Measurements from ENCODE around the gene ABCG5.

The ABCG5 gene

DNA sequence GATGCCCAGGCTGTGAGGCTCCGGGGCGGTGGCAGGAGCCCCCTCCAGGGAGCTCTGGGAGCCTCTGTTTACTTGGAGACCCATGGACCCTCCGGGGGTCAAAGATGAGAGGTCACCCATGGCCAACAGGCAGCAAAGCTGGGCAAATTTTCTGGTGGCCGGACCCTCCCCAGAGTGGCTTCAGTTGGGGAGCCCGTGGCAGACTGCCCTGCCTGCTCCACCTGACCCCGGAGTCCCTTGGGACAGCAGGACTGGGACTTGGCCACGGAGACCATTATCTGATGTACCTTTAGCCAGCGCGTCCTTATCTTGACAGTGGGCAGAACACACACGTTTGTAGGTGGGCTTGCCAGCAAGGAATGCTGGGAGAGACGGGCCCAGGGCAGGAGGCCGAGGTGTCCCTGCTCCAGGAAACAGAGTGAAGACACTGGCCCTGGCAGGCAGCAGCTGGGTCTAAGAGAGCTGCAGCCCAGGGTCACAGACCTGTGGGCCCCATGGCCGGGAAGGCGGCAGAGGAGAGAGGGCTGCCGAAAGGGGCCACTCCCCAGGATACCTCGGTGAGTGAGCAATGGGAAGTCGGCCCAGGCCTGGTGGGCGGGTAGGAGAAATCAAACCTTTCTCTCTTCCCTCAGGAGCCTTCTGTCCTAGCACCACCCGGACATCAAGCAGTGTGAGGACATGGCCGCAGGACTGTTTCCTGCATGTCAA lies at the start of gene ABCG5, which contains the start of gene ABCG8:
TSS of gene ABCG5 (minus strand) at position 280 of the 708 bp plus-strand sequence. CDS start at position 120, 160 bp downstream.
TSS of gene ABCG8 (plus strand) at position 412 of the 708 bp plus-strand sequence. CDS start at position 495, 83 bp downstream.
- Mint-ChIP-seq H3K36me3 (no peaks in the 10 kb centered on the region), H3K9me3 (no peaks in the 10 kb centered on the region), H3K27ac (no peak within 1 kb of the TSS), H3K27me3 (peaks cover 13% of the 10 kb centered on the region), H3K4me3 (no peak within 1 kb of the TSS), H3K4me1 (no peaks in the 10 kb centered on the region)
- ATAC-seq = no peak

DNA sequence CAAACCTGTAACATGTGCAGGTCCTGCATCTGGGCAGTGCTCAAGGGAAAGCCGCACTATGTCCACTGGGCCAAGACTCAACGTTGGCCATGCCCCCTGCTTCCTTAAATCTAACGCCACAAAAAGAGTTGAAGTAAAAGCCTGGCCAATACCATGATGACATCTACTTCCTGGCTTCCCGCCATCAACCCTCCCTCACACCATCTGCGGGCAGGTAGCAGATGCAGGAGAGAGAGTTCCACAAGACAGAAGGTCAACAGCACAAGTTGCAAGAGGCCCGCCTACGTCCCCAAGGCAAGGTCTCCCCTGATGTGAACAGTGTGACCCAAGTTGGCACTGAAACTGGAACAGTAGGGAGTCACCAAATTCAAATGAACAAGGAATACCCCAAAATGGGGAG lies 48.5 kb upstream of the ABCG5 start:
- Mint-ChIP-seq H3K4me3 (no peak overlapping the region), H3K4me1 (no peaks in the 10 kb centered on the region), H3K9me3 (no peaks in the 10 kb centered on the region), H3K27me3 (no peaks in the 10 kb centered on the region), H3K27ac (no peak overlapping the region), H3K36me3 (peaks cover 53% of the 10 kb centered on the region)
- ATAC-seq = no peak

DNA sequence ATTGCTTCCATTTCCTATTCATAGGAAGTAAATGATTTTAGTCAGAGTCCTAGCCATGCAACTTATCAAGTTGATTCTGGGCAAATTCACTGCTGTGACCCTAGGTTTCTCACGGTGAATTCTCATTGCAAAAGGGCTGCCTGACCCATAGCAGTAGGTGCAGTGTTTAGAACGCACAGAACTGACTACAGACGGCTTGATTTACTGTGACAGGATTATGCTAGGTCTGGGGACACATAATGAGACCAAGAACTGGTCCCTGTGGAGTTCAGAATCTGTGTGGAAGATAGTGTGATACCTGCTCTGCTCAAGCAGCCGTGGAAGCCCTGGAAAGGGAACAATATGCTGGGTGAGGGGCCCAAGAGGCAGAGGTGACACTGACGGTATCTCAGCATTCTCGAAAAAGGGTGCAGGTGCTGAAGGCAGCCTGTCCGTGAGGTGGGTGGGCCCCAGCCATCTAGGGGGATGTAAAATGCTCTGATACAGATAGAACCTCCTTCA lies 46.5 kb upstream of the ABCG5 start:
- no peak overlapping the region for H3K27ac Mint-ChIP-seq

DNA sequence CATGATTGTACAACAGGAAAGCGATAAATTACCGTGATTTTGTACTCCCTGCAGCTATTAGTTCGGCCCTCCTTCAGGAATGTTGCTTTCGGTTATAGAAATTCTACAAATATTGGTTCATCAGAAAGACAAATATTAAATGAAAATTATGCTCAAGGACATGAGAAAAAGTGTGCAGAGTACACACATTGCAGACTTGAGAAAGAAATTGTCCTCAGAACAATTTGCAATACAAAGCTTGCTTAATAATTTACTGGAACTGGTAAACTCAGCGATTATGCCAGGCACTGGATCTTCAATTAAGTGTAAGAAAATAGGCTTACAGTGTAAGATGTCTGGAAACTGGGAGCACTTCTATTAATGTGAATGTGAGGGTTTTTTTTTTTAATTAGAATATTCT lies 46.0 kb upstream of the ABCG5 start:
- H3K9me3 Mint-ChIP-seq = no peaks in the 10 kb centered on the region
- H3K4me3 Mint-ChIP-seq = no peak overlapping the region
- no peak overlapping the region for H3K27ac Mint-ChIP-seq
- ATAC-seq = no peak
- H3K4me1 Mint-ChIP-seq = no peaks in the 10 kb centered on the region
- peaks cover 30% of the 10 kb centered on the region for H3K36me3 Mint-ChIP-seq
- no peaks in the 10 kb centered on the region for H3K27me3 Mint-ChIP-seq

More for the DNA sequence above, 46.5 kb upstream of the ABCG5 start:
- Mint-ChIP-seq H3K27me3 (no peaks in the 10 kb centered on the region), H3K36me3 (peaks cover 35% of the 10 kb centered on the region), H3K4me3 (no peak overlapping the region), H3K4me1 (no peaks in the 10 kb centered on the region), H3K9me3 (no peaks in the 10 kb centered on the region)
- no peak for ATAC-seq

DNA sequence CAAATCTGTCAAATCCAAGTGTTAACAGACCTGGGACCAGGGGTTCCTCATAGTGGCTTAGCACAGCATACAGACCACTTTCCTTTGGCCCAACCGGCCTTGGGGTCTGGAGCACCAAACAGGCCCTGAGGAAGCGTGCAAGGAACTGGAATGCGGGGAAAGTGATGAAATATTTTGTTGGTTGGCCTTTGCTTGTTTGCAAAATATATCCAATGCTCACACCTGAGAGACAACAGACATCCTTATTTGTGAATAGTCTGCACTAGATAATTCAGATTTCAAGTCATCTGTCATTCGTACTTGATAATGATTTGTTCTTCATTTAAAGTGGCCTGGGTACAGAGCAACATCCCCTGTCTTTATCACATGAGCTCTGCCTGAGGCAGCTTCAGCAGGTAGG lies 43.7 kb upstream of the ABCG5 start:
- Mint-ChIP-seq H3K27me3 (peaks cover 5% of the 10 kb centered on the region), H3K36me3 (peaks cover 8% of the 10 kb centered on the region), H3K27ac (no peak overlapping the region), H3K4me1 (no peaks in the 10 kb centered on the region), H3K9me3 (no peaks in the 10 kb centered on the region), H3K4me3 (no peak overlapping the region)
- no peak for ATAC-seq

DNA sequence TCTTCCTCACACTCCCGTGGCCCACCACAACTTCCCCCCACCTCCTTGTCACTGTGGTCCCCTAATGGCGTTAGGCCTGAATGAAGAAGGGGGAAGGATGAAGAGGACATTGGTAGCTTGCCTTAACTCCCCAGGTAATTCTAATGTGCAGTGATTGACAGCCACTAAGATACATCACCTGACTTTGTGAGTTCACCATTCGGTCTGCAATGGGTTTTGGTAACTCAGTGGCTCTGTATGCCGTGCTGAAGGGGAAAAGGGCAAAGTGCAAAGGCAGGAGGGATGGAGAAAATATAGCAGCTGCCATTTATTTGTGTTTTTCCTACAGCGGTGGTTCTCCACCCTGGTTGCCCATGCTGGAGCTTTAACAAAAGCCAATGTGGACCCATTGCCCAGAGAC lies 42.3 kb upstream of the ABCG5 start:
- no peak overlapping the region for H3K27ac Mint-ChIP-seq
- ATAC-seq = no peak
- peaks cover 18% of the 10 kb centered on the region for H3K27me3 Mint-ChIP-seq
- H3K9me3 Mint-ChIP-seq = no peaks in the 10 kb centered on the region
- H3K4me1 Mint-ChIP-seq = no peaks in the 10 kb centered on the region
- H3K36me3 Mint-ChIP-seq = peaks cover 5% of the 10 kb centered on the region
- no peak overlapping the region for H3K4me3 Mint-ChIP-seq

DNA sequence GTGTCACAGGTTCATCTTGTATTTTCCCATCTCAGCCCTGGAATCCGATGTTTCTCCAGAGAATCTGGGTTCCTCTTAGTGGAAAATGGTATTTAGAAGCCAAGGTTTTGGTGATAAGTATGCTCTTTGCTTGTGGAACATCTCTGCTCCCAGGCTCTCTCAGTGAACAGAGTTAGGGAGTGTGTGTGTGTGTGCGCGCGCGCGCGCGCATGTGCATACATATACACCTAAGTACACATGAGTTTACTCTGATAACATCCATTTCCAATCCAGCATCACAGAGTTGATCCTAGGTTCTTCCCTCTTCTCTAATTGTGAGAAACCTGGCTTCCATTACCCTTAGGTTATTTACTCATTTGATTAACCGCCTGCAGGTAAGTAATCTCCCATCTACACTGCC lies 41.8 kb upstream of the ABCG5 start:
- H3K36me3 Mint-ChIP-seq = peaks cover 5% of the 10 kb centered on the region
- no peak overlapping the region for H3K4me3 Mint-ChIP-seq
- H3K27ac Mint-ChIP-seq = no peak overlapping the region
- H3K9me3 Mint-ChIP-seq = no peaks in the 10 kb centered on the region
- no peaks in the 10 kb centered on the region for H3K4me1 Mint-ChIP-seq
- H3K27me3 Mint-ChIP-seq = peaks cover 23% of the 10 kb centered on the region
- no peak for ATAC-seq

DNA sequence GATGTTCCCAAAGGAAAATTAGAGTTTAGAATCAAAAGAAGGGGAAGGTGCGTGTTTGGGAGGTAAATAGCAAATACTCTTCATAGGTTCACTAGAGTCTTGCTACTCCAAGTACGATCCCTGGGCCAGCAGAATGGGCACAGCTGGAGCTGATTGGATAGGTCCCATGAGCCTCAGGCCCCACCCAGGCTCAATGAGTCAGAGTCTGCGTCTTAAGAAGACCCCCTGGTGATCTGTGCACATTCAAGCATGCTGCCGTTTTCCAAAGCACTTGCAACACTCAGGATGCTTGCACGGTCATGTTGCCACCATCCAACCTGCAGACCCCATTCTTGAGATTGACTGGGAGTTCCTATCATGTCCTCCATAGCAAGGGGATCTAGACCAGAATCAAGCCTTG lies 40.6 kb upstream of the ABCG5 start:
- Mint-ChIP-seq H3K27ac (no peak overlapping the region), H3K36me3 (no peaks in the 10 kb centered on the region), H3K27me3 (peaks cover 24% of the 10 kb centered on the region), H3K4me1 (no peaks in the 10 kb centered on the region), H3K4me3 (no peak overlapping the region), H3K9me3 (no peaks in the 10 kb centered on the region)
- no peak for ATAC-seq

DNA sequence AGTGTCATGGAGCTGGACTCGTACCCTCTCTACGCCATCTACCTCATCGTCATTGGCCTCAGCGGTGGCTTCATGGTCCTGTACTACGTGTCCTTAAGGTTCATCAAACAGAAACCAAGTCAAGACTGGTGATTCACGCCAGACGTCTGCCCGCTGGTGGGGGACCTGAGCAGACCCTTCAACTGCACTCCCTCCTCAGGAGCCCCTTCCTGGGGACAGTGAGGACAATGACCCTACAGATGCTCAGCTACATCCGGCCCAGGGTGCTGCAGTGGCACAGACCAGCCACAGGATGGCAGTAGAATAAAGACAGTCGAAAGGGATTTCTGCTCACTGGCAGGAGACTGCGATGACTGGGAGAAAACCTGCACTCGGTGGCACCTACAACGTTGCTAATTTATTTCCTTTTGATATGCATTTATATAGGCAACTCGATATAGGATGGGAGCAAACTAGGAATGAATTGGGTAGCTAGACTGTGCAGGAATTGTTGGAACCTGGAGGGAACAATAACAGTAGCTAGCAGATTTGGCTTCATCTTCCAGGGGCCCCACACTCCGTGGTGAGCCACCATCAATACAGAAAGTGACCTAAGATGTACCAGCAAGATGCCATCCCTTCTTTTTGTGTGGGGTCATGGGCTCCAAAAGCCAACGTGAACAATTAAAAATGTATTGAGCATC lies 39.3 kb upstream of the ABCG5 start:
- no peak for ATAC-seq
- peaks cover 24% of the 10 kb centered on the region for H3K27me3 Mint-ChIP-seq
- H3K4me3 Mint-ChIP-seq = no peak overlapping the region
- H3K27ac Mint-ChIP-seq = no peak overlapping the region
- no peaks in the 10 kb centered on the region for H3K9me3 Mint-ChIP-seq
- no peaks in the 10 kb centered on the region for H3K36me3 Mint-ChIP-seq
- H3K4me1 Mint-ChIP-seq = no peaks in the 10 kb centered on the region

DNA sequence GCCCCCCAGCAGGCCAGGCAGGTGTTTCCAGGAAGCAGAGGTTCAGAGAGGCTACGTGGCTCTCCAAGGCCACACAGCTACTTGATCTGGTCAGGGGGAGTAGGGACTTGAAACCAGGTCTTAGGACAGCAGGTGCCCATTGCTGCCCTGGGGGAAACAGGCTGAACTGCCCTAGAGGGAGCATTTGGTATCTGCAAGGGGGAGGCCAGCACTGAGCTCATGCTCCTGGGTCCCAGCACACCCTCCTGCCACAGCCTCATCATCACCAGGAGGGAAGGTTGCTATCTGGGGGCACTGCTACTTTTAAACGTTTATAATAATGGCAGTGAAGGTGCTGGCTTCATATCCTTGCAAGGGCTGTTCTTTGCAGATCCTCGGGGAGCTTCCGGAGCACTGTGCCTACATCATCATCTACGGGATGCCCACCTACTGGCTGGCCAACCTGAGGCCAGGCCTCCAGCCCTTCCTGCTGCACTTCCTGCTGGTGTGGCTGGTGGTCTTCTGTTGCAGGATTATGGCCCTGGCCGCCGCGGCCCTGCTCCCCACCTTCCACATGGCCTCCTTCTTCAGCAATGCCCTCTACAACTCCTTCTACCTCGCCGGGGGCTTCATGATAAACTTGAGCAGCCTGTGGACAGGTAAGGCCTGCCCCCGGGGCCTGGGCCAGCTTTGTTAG lies 36.3 kb upstream of the ABCG5 start:
- peaks cover 24% of the 10 kb centered on the region for H3K27me3 Mint-ChIP-seq
- H3K36me3 Mint-ChIP-seq = no peaks in the 10 kb centered on the region
- no peak overlapping the region for H3K4me3 Mint-ChIP-seq
- no peaks in the 10 kb centered on the region for H3K9me3 Mint-ChIP-seq
- no peak overlapping the region for H3K27ac Mint-ChIP-seq
- no peaks in the 10 kb centered on the region for H3K4me1 Mint-ChIP-seq
- no peak for ATAC-seq

DNA sequence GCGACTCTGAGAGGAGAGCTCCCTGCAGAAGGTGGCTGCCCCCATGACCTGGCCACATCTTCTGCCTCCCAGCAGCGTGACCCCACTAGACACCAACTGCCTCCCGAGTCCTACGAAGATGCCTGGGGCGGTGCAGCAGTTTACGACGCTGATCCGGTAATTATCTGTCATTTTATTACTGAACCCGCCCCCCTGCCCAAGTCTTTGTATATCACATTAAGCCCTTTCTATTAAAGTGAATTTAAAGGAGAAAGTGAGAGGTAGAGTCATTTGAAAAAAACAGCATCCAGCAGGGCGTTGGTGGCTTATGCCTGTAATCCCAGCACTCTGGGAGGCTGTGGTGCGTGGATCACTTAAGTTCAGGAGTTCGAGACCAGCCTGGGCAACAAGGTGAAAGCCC lies 33.5 kb upstream of the ABCG5 start:
- H3K36me3 Mint-ChIP-seq = no peaks in the 10 kb centered on the region
- H3K9me3 Mint-ChIP-seq = no peaks in the 10 kb centered on the region
- H3K27me3 Mint-ChIP-seq = peaks cover 40% of the 10 kb centered on the region
- no peak overlapping the region for H3K4me3 Mint-ChIP-seq
- no peak for ATAC-seq
- H3K27ac Mint-ChIP-seq = no peak overlapping the region
- H3K4me1 Mint-ChIP-seq = no peaks in the 10 kb centered on the region

DNA sequence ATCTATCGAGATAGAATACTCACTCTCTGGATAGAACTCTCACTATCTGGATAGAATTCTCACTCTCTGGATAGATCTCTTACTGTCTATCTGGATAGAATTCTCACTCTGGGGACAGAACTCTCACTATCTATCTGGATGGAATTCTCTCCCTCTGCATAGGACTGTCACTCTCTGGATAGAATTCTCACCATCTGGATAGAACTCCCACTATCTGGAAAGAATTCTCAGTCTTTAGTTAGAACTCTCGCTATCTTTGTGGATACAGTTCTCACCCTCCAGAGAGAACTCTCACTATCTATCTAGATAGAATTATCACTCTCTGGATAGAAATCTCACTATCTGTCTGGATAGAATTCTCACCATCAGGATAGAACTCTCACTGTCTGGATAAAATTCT lies 16.7 kb upstream of the ABCG5 start:
- Mint-ChIP-seq H3K9me3 (no peaks in the 10 kb centered on the region), H3K36me3 (no peaks in the 10 kb centered on the region), H3K4me1 (no peaks in the 10 kb centered on the region), H3K27ac (no peak overlapping the region), H3K27me3 (peaks cover 95% of the 10 kb centered on the region), H3K4me3 (no peak overlapping the region)
- ATAC-seq = no peak

DNA sequence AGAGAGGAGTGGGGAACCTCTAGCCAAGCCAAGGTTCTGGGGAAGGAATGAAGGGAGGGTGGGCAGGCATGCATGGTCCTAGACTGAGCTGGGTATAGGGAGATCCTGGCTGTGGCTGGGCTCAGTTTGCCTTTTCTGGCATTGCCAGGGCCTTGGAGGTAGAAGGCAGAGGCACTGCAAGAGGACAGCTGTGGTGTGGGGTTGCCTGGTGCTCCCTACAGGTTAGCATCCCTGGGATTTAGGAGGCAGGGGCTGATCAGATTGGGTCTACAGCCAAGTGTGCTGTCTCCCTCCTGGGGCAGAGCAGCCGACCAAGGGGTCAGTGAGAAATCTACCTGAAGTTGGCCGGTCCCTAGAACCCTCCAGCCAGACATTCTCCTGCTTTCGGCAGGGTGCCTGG lies 16.0 kb upstream of the ABCG5 start:
- H3K27me3 Mint-ChIP-seq = peaks cover 89% of the 10 kb centered on the region

DNA sequence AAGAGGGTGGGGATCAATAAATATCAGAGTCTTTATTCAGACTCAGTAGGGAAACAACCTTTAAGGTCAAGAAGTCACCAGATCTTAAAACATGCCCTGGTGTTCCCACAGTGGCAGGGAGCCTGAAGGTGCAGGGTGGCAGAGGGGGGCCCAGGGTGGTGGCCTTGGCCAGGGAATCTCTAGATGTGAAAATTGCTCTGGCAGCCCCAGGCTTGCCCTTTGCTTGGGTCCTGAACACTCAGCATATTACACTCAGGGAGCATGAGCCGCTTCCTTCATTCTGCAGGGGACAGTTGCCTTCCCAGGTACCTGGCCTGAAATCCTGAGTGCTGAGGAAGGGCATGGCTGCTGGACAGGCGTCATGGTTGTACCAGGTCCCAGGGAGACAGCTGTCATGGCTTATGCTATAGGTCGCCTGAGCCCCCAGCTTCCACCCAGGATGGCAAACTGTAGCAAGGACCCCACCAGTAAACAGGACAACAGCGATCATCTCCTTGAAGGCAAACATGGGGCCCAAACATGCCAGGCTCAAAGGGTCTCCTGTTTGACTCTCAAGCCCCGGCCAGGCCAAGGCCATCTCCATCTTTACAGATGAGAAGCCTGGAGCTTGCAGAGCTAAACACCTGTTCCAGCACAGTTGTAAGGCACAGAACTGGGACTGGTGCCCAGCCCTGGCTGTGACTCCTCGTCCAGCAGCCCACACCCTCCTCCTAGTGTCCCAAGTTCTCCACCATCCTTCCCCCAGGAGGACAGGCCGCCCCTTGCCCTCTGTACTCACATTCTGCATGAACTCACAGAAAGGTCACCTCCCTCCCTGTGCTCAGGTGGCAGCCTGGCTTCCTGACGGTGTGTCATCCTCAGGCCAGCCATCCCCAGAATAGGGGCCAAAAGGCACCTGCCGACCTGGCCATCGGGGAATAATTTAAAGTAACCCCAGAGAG lies 14.8 kb upstream of the ABCG5 start:
- H3K9me3 Mint-ChIP-seq = no peaks in the 10 kb centered on the region
- peaks cover 77% of the 10 kb centered on the region for H3K27me3 Mint-ChIP-seq
- H3K4me3 Mint-ChIP-seq = no peak overlapping the region
- H3K36me3 Mint-ChIP-seq = no peaks in the 10 kb centered on the region
- no peaks in the 10 kb centered on the region for H3K4me1 Mint-ChIP-seq
- no peak overlapping the region for H3K27ac Mint-ChIP-seq
- no peak for ATAC-seq

More for the DNA sequence above, 16.0 kb upstream of the ABCG5 start:
- no peaks in the 10 kb centered on the region for H3K4me1 Mint-ChIP-seq
- no peak for ATAC-seq
- no peak overlapping the region for H3K4me3 Mint-ChIP-seq
- H3K27ac Mint-ChIP-seq = no peak overlapping the region
- H3K9me3 Mint-ChIP-seq = no peaks in the 10 kb centered on the region
- no peaks in the 10 kb centered on the region for H3K36me3 Mint-ChIP-seq
